Skeletal muscle satellite cell (primary cell): ENCODE results near the gene UFSP2. TPM values are rescaled to one million over a fixed set of nuclear protein-coding genes. Genes with fewer than 3 reads are reported as not detected.

ENCODE experiments used
- small RNA-seq: library from RNA; depleted of rRNA; stranded (forward); fragments of <200 nt; gene quantifications from one replicate; pipeline ENCODE3, GENCODE V24; 2012

UFSP2 gene

Small RNA genes lying within 50 kb of the gene (small RNA-seq; reads per million reads assigned to genes)
- not detected for gene RF00019
